HCT116 (cell line): Measurements from ENCODE around the gene GNPDA1. TPM values are rescaled to one million over a fixed set of nuclear protein-coding genes. Genes with fewer than 3 reads are reported as not detected.

Experiments used
- ATAC-seq: fragments of 200-7000 bp; cut with Tn5 transposase; 2 replicates; pipeline ENCODE4 v1.9.1; 2020; ENCODE audit warnings: mild to moderate bottlenecking, moderate library complexity
- BruUV-seq: library from RNA; stranded (reverse); fragments of 400-500 nt; replicated peaks from 2 replicates; lab custom pipeline; 2021; lab: Mats Ljungman, UMichigan
- CTCF ChIA-PET: fragments of 300-600 bp; sonication (Branson Sonifier 250); formaldehyde crosslinking; loops from one replicate; lab custom pipeline; 2021; ENCODE audit warnings: antibody characterized with exemption; lab: Charles Lee
- POLR2A ChIA-PET: fragments of 300-600, 350-600 bp; sonication (Branson Sonifier 250); formaldehyde crosslinking; loops from one replicate; lab custom pipeline; 2021; ENCODE audit warnings: antibody characterized with exemption; lab: Charles Lee
- RAD21 ChIA-PET, 2 experiments: fragments of 300-600 bp; sonication (Branson Sonifier 250); formaldehyde crosslinking; loops; one replicate each; lab custom pipeline; 2023; ENCODE audit warnings: low total read pairs in 2 of 2; ENCODE audit not compliant: uncharacterized antibody in 2 of 2, unreplicated experiment in 2 of 2, low non-redundant PET in 1 of 2; lab: Charles Lee
- DNase-seq: peaks from one replicate; pipeline ENCODE4 v3.0.0-alpha.2; 2010; ENCODE audit warnings: low read depth, low spot score
- H2AFZ ChIP-seq: fragments of 200-600 bp; shearing (Covaris generic), sonication (generic); 2 replicates; pipeline ENCODE4 v1.6.1; 2017; ENCODE audit warnings: low read depth, mixed run types, mixed read lengths, antibody characterized with exemption, low read length; ENCODE audit not compliant: poor library complexity, severe bottlenecking
- H3K27ac ChIP-seq: 2 replicates; pipeline ENCODE4 v1.5.1; 2012; ENCODE audit warnings: low read depth, low read length
- H3K27me3 ChIP-seq: fragments of 200-600 bp; sonication (generic); 2 replicates; pipeline ENCODE4 v1.6.1; 2016; ENCODE audit warnings: mixed run types, low read length, mixed read lengths; ENCODE audit not compliant: insufficient read depth
- H3K36me3 ChIP-seq, 2 experiments: fragments of 200-500 bp in 1 of 2; fragments of 200-600 bp in 1 of 2; sonication (Bioruptor generic) in 1 of 2; sonication (generic) in 1 of 2; 2 replicates each; pipeline versions ENCODE4 v1.5.1 to v1.6.1; 2014 to 2016; ENCODE audit warnings: low read length in 2 of 2, inconsistent platforms in 1 of 2, mixed read lengths in 1 of 2, mixed run types in 1 of 2; ENCODE audit not compliant: insufficient read depth in 2 of 2, control insufficient read depth in 1 of 2
- H3K4me1 ChIP-seq, 2 experiments: fragments of 200-600 bp in 1 of 2; sonication (generic) in 1 of 2; 2 replicates each; pipeline versions ENCODE4 v1.5.1 to v1.6.1; 2012 to 2017; ENCODE audit warnings: low read length in 2 of 2, inconsistent platforms in 1 of 2, mild to moderate bottlenecking in 1 of 2, mixed read lengths in 1 of 2, mixed run types in 1 of 2, moderate library complexity in 1 of 2; ENCODE audit not compliant: insufficient read depth in 2 of 2, control insufficient read depth in 1 of 2
- H3K4me2 ChIP-seq: fragments of 200-600 bp; sonication (generic); 2 replicates; pipeline ENCODE4 v1.6.1; 2017; ENCODE audit warnings: mixed run types, low read length, mixed read lengths
- H3K4me3 ChIP-seq, 2 experiments: fragments of 200-600 bp in 1 of 2; sonication (generic) in 1 of 2; replicated peaks in 1 of 2; 2 replicates each; pipeline ENCODE4 v1.5.1; 2011 to 2016; ENCODE audit warnings: low read length in 2 of 2, control low read depth in 1 of 2, low read depth in 1 of 2, mild to moderate bottlenecking in 1 of 2, mixed read lengths in 1 of 2, mixed run types in 1 of 2
- H3K79me2 ChIP-seq: fragments of 200-600 bp; sonication (generic); 2 replicates; pipeline ENCODE4 v1.6.1; 2017; ENCODE audit warnings: mild to moderate bottlenecking, mixed run types, low read length, moderate library complexity, mixed read lengths; ENCODE audit not compliant: insufficient read depth
- H3K9ac ChIP-seq: fragments of 200-600 bp; sonication (generic); 2 replicates; pipeline ENCODE4 v1.6.1; 2016; ENCODE audit warnings: low read length, mixed read lengths
- H3K9me2 ChIP-seq: fragments of 200-600 bp; sonication (generic), shearing (Covaris generic); 2 replicates; pipeline ENCODE4 v1.6.1; 2017; ENCODE audit warnings: mixed run types, mild to moderate bottlenecking, moderate library complexity; ENCODE audit not compliant: insufficient read depth
- H3K9me3 ChIP-seq, 2 experiments: fragments of 200-500 bp in 1 of 2; fragments of 200-600 bp in 1 of 2; sonication (Bioruptor generic) in 1 of 2; sonication (generic) in 1 of 2; 2 replicates each; pipeline ENCODE4 v1.6.1; 2014 to 2017; ENCODE audit warnings: low read length in 2 of 2, mixed read lengths in 2 of 2, inconsistent platforms in 1 of 2, low read depth in 1 of 2, mild to moderate bottlenecking in 1 of 2, mixed run types in 1 of 2, moderate library complexity in 1 of 2; ENCODE audit not compliant: control insufficient read depth in 1 of 2, insufficient read depth in 1 of 2
- H4K20me1 ChIP-seq: fragments of 200-600 bp; sonication (generic), shearing (Covaris generic); 2 replicates; pipeline ENCODE4 v1.6.1; 2017; ENCODE audit warnings: mixed run types, mild to moderate bottlenecking, moderate library complexity; ENCODE audit not compliant: insufficient read depth
- ATF3 ChIP-seq: IDR thresholded peaks from 2 replicates; pipeline ENCODE4 v1.6.1; 2012
- CBX3 ChIP-seq: IDR thresholded peaks from 2 replicates; pipeline ENCODE4 v1.6.1; 2012; ENCODE audit warnings: low read depth
- CEBPB ChIP-seq: IDR thresholded peaks from 2 replicates; pipeline ENCODE4 v1.6.1; 2012; ENCODE audit warnings: low read depth
- CTCF ChIP-seq, 3 experiments: fragments of 200-600 bp in 1 of 3; sonication (generic) in 1 of 3; IDR thresholded peaks in 2 of 3; conservative IDR thresholded peaks in 1 of 3; 2 replicates each; pipeline ENCODE4 v1.5.1; 2012 to 2017; ENCODE audit warnings: low read depth in 2 of 3, low read length in 2 of 3, antibody characterized with exemption in 1 of 3, borderline replicate concordance in 1 of 3, control low read depth in 1 of 3, mild to moderate bottlenecking in 1 of 3, mixed read lengths in 1 of 3, mixed run types in 1 of 3, moderate library complexity in 1 of 3; ENCODE audit not compliant: insufficient read depth in 1 of 3
- EGR1 ChIP-seq: IDR thresholded peaks from 2 replicates; pipeline ENCODE4 v1.6.1; 2012; ENCODE audit warnings: low read depth
- ELF1 ChIP-seq: IDR thresholded peaks from 2 replicates; pipeline ENCODE4 v1.6.1; 2012; ENCODE audit warnings: low read depth, borderline replicate concordance
- EZH2 ChIP-seq: fragments of 200-600 bp; sonication (generic); IDR thresholded peaks from 2 replicates; pipeline ENCODE4 v1.6.1; 2017; ENCODE audit warnings: antibody characterized with exemption, mixed run types
- EZH2phosphoT487 ChIP-seq: fragments of 200-600 bp; IDR thresholded peaks from 2 replicates; pipeline ENCODE4 v1.6.1; 2018; ENCODE audit warnings: antibody characterized with exemption, borderline replicate concordance
- FOSL1 ChIP-seq: IDR thresholded peaks from 2 replicates; pipeline ENCODE4 v1.6.1; 2012; ENCODE audit warnings: low read depth
- JUND ChIP-seq: IDR thresholded peaks from 2 replicates; pipeline ENCODE4 v1.6.1; 2012
- MAX ChIP-seq: IDR thresholded peaks from 2 replicates; pipeline ENCODE4 v1.6.1; 2012
- POLR2A ChIP-seq: IDR thresholded peaks from 2 replicates; pipeline ENCODE4 v1.7.0; 2011; ENCODE audit warnings: borderline replicate concordance; ENCODE audit not compliant: insufficient read depth, insufficient read length; ENCODE audit errors: extremely low read depth
- POLR2AphosphoS5 ChIP-seq: IDR thresholded peaks from 2 replicates; pipeline ENCODE4 v1.6.1; 2011; ENCODE audit warnings: mild to moderate bottlenecking, low read depth, low read length, moderate library complexity
- RAD21 ChIP-seq: IDR thresholded peaks from 2 replicates; pipeline ENCODE4 v1.6.1; 2012; ENCODE audit warnings: low read depth, mild to moderate bottlenecking
- REST ChIP-seq: IDR thresholded peaks from 2 replicates; pipeline ENCODE4 v1.6.1; 2012; ENCODE audit warnings: low read depth
- SRF ChIP-seq: IDR thresholded peaks from 2 replicates; pipeline ENCODE4 v1.6.1; 2012; ENCODE audit warnings: low read depth
- YY1 ChIP-seq: IDR thresholded peaks from 2 replicates; pipeline ENCODE4 v1.6.1; 2011; ENCODE audit warnings: low read length, low read depth, moderate library complexity, mild to moderate bottlenecking; ENCODE audit not compliant: insufficient replicate concordance; ENCODE audit errors: extremely low read depth
- ZBTB33 ChIP-seq: IDR thresholded peaks from 2 replicates; pipeline ENCODE4 v1.6.1; 2011; ENCODE audit warnings: mild to moderate bottlenecking, low read length, moderate library complexity; ENCODE audit not compliant: insufficient replicate concordance; ENCODE audit errors: extremely low read depth
- ZNF274 ChIP-seq: fragments of 200-500 bp; sonication (Bioruptor generic); IDR thresholded peaks from 2 replicates; pipeline ENCODE4 v1.6.1; 2014; ENCODE audit warnings: mild to moderate bottlenecking, low read depth, low read length, inconsistent platforms
- intact Hi-C: fragments of 100-400 bp; cut with micrococcal nuclease; formaldehyde crosslinking; loops from 2 replicates; pipeline ENCODE4 v1.10.0; 2022
- total RNA-seq: library from RNA; stranded (reverse); gene quantifications from one replicate; pipeline ENCODE4 v1.2.1, GENCODE V29; 2021; ENCODE audit not compliant: unreplicated experiment

The GNPDA1 gene
- total RNA-seq, 1 experiment from 2014 or later = 45.6 TPM

- ATAC-seq (no peak), DNase-seq (no peak)
- Histone ChIP-seq H3K27me3 (no peaks in the 10 kb centered on the region), H3K9ac (no peak overlapping the region), H3K36me3 (peaks cover 9 to 14% of the 10 kb centered on the region in 2 experiments; a peak in 3 of 4 replicates), H2AFZ (no peak overlapping the region), H3K4me3 (no peak overlapping the region), H3K9me3 (no peaks in the 10 kb centered on the region), H3K9me2 (no peaks in the 10 kb centered on the region), H3K27ac (no peak overlapping the region), H3K4me1 (no peaks in the 10 kb centered on the region), H3K79me2 (no peaks in the 10 kb centered on the region), H3K4me2 (no peak overlapping the region), H4K20me1 (no peaks in the 10 kb centered on the region)
- no peak for TF ChIP-seq EZH2
- no peak for TF ChIP-seq EZH2phosphoT487
- no peak for TF ChIP-seq CBX3
- TF ChIP-seq ZNF274 = no peak
- no peak for TF ChIP-seq ELF1
- TF ChIP-seq MAX = no peak
- TF ChIP-seq EGR1 = no peak
- no peak for TF ChIP-seq POLR2A
- TF ChIP-seq ATF3 = no peak
- TF ChIP-seq YY1 = no peak
- no peak for TF ChIP-seq REST
- no peak for TF ChIP-seq SRF
- TF ChIP-seq JUND = no peak
- TF ChIP-seq FOSL1 = no peak
- no peak for TF ChIP-seq CTCF (IDR thresholded peaks at IDR 0.05 in 2 of 3, conservative IDR thresholded peaks at IDR 0.05 in 1 of 3; ENCODE audit: borderline replicate concordance in 1 of 3, insufficient read depth in 1 of 3, low read depth in 2 of 3, low read length in 2 of 3)
- TF ChIP-seq CEBPB = no peak
- TF ChIP-seq ZBTB33 = no peak
- TF ChIP-seq POLR2AphosphoS5 = no peak
- no peak for TF ChIP-seq RAD21
- intact Hi-C loops = no loop called here
- no TSS peak for BruUV-seq
- ChIA-PET POLR2A (no interaction called here), RAD21 (no interaction called here), CTCF (no interaction called here)
Measured at GRCh38 chr5:141997358-141997960, 15.4 kb downstream of the GNPDA1 start.
